ENCODE results near the gene DNASE1L1. TPM values are rescaled to one million over a fixed set of nuclear protein-coding genes. Genes with fewer than 3 reads are reported as not detected.

The DNASE1L1 gene
- polyA plus RNA-seq, 1 of the 3 experiments (the other 2 are of a cell fraction), result 18.2 TPM

- Histone ChIP-seq H3K4me2 (no peak overlapping the region), H4K20me1 (ENCODE audit: insufficient read depth) (peaks cover 6% of the 10 kb centered on the region; the same call in 1 of the 2 replicates), H2AFZ (ENCODE audit: low read depth) (no peak overlapping the region), H3K27me3 (ENCODE audit: insufficient read depth) (peaks cover 9% of the 10 kb centered on the region), H3K27ac (ENCODE audit: low read depth in 2 of 2, low read length in 1 of 2) (no peak overlapping the region), H3K4me1 (ENCODE audit: control insufficient read depth in 1 of 2, insufficient read depth in 2 of 2, low read depth in 1 of 2, low read length in 1 of 2) (peaks cover 0 to 14% of the 10 kb centered on the region in 2 experiments; a peak in 1 of 4 replicates), H3K4me3 (ENCODE audit: low read depth in 2 of 2, low read length in 1 of 2) (no peak overlapping the region), H3K79me2 (ENCODE audit: insufficient read depth) (peaks cover 32% of the 10 kb centered on the region), H3K9ac (no peak overlapping the region), H3F3A (replicated peaks; ENCODE audit: insufficient read depth) (no peaks in the 10 kb centered on the region), H3K9me3 (no peaks in the 10 kb centered on the region), H3K36me3 (replicated peaks in 1 of 2; ENCODE audit: control insufficient read depth in 1 of 2, insufficient read depth in 2 of 2, low read length in 1 of 2) (peaks cover 0 to 11% of the 10 kb centered on the region in 2 experiments), H3K9me2 (no peaks in the 10 kb centered on the region)
- CTCF ChIA-PET, result no interaction called here
- DNase-seq, result no peak
- POLR2A ChIA-PET, result no interaction called here
- TF ChIP-seq FOXM1 (IDR thresholded peaks at IDR 0.05; ENCODE audit: low read depth), result no peak
- no peak for TF ChIP-seq ELF1 (IDR thresholded peaks at IDR 0.05)
- no peak for TF ChIP-seq REST (IDR thresholded peaks at IDR 0.05; ENCODE audit: low read depth, low read length)
- TF ChIP-seq RCOR1 (IDR thresholded peaks at IDR 0.05; ENCODE audit: low read length), result no peak
- no peak for TF ChIP-seq MXI1 (IDR thresholded peaks at IDR 0.05; ENCODE audit: low read depth, low read length)
- TF ChIP-seq CTCF (IDR thresholded peaks at IDR 0.05), result no peak
- TF ChIP-seq ZBTB33 (IDR thresholded peaks at IDR 0.05; ENCODE audit: borderline replicate concordance, low read depth), result no peak
- TF ChIP-seq JUND (IDR thresholded peaks at IDR 0.05), result no peak
- WGBS (ENCODE audit: low lambda C conversion rate), result 30% methylated on average over 6 of the region's 7 CpGs
These were observed 24.6 kb upstream of the DNASE1L1 start for GRCh38 chrX:154433605-154434004.

- no peaks in the 10 kb centered on the region for H4K20me1 ChIP-seq (ENCODE audit: insufficient read depth)
- no peak overlapping the region for H3K9ac ChIP-seq
- no peaks in the 10 kb centered on the region for H3K9me2 ChIP-seq
- no peak for TF ChIP-seq TCF12 (IDR thresholded peaks at IDR 0.05)
- TF ChIP-seq RXRA (IDR thresholded peaks at IDR 0.05; ENCODE audit: borderline replicate concordance, low read depth), result no peak
- TF ChIP-seq MXI1 (IDR thresholded peaks at IDR 0.05; ENCODE audit: low read depth, low read length), result no peak
- TF ChIP-seq POLR2AphosphoS5 (IDR thresholded peaks at IDR 0.05; ENCODE audit: low read depth, low read length), result no peak
- no peak for TF ChIP-seq USF2 (IDR thresholded peaks at IDR 0.05; ENCODE audit: borderline replicate concordance, low read depth, low read length)
- no peak for TF ChIP-seq GABPA (IDR thresholded peaks at IDR 0.05; ENCODE audit: low read depth)
- no peak for TF ChIP-seq NRF1 (IDR thresholded peaks at IDR 0.05; ENCODE audit: low read depth, low read length)
- TF ChIP-seq JUND (IDR thresholded peaks at IDR 0.05), result no peak
- no peak for TF ChIP-seq SMC3 (IDR thresholded peaks at IDR 0.05; ENCODE audit: low read depth, low read length)
- H3K4me3 ChIP-seq (ENCODE audit: low read depth in 2 of 2, low read length in 1 of 2), result no peak overlapping the region
- H3K4me2 ChIP-seq, result no peak overlapping the region
- no peaks in the 10 kb centered on the region for H3K9me3 ChIP-seq
- peaks cover 9% of the 10 kb centered on the region for H3K27me3 ChIP-seq (ENCODE audit: insufficient read depth)
- POLR2A ChIA-PET, result interaction anchor here (0.9 kb wide), 1 partner anchor 20 kb away, joined by 3 read pairs; no protein-coding TSS in a partner anchor
- peaks cover 0 to 11% of the 10 kb centered on the region in 2 experiments; a peak in 1 of 4 replicates for H3K4me1 ChIP-seq (ENCODE audit: control insufficient read depth in 1 of 2, insufficient read depth in 2 of 2, low read depth in 1 of 2, low read length in 1 of 2)
- DNase-seq, result no peak
- WGBS (ENCODE audit: low lambda C conversion rate), result 49% methylated on average over 6 of the region's 8 CpGs
- CTCF ChIA-PET, result interaction anchor here (1.5 kb wide), 1 partner anchor 115 kb away, joined by 3 read pairs; the partner anchor contains the start of gene IKBKG
- no peak overlapping the region for H3K27ac ChIP-seq (ENCODE audit: low read depth in 2 of 2, low read length in 1 of 2)
- no peaks in the 10 kb centered on the region for H3F3A ChIP-seq (replicated peaks; ENCODE audit: insufficient read depth)
- H2AFZ ChIP-seq (ENCODE audit: low read depth), result no peak overlapping the region
- peaks cover 22% of the 10 kb centered on the region; the same call in 1 of the 2 replicates for H3K79me2 ChIP-seq (ENCODE audit: insufficient read depth)
- peaks cover 0 to 11% of the 10 kb centered on the region in 2 experiments for H3K36me3 ChIP-seq (replicated peaks in 1 of 2; ENCODE audit: control insufficient read depth in 1 of 2, insufficient read depth in 2 of 2, low read length in 1 of 2)
These were observed 23.2 kb upstream of the DNASE1L1 start for GRCh38 chrX:154432210-154432609.

Measured in SK-N-SH (cell line).